Activated T-helper 1 cell treated with anti-CD3 and anti-CD28 coated beads, Interleukin-12 subunit alpha, Interleukin-12 subunit beta, Interleukin-2, Interleukin-4 antibody, amounts not matched to agents 30 ng/mL and 10 ng/mL and 1 ng/mL, durations not matched to agents 14 hours and 24 hours and 36 hours (primary cell): ENCODE measurements around the gene COL5A1. TPM values are rescaled to one million over a fixed set of nuclear protein-coding genes. Genes with fewer than 3 reads are reported as not detected.

Experiments used
- DNase-seq: peaks from one replicate; pipeline ENCODE4 v3.0.0; 2021; ENCODE audit warnings: low spot score
- H3K27ac Mint-ChIP-seq: one replicate; pipeline ENCODE4 v1.8.0; 2021; ENCODE audit warnings: mild to moderate bottlenecking, mixed read lengths
- H3K27me3 Mint-ChIP-seq: one replicate; pipeline ENCODE4 v1.8.0; 2022; ENCODE audit warnings: mild to moderate bottlenecking, moderate library complexity, mixed read lengths; ENCODE audit not compliant: insufficient read depth
- H3K36me3 Mint-ChIP-seq: one replicate; pipeline ENCODE4 v1.8.0; 2021; ENCODE audit warnings: low read depth, mixed read lengths
- H3K4me1 Mint-ChIP-seq: one replicate; pipeline ENCODE4 v1.8.0; 2021; ENCODE audit warnings: low read depth, mixed read lengths
- H3K4me3 Mint-ChIP-seq: one replicate; pipeline ENCODE4 v1.8.0; 2021; ENCODE audit warnings: mild to moderate bottlenecking, moderate library complexity, mixed read lengths
- H3K9me3 Mint-ChIP-seq: one replicate; pipeline ENCODE4 v1.8.0; 2021; ENCODE audit warnings: mixed read lengths
- intact Hi-C: fragments of 100-400 bp; cut with micrococcal nuclease; formaldehyde crosslinking; loops from one replicate; pipeline ENCODE4 v1.15.1; 2024
- total RNA-seq: library from RNA; stranded (reverse); gene quantifications from 2 replicates; pipeline ENCODE4 v1.2.3, GENCODE V29; 2022

The COL5A1 gene
- total RNA-seq, 1 donor from 2014 or later: not detected

GRCh38 chr9:134653259-134654009 lies 11.8 kb downstream of the COL5A1 start:
- intact Hi-C loops: no loop called here

GRCh38 chr9:134655101-134655500 lies 13.5 kb downstream of the COL5A1 start:
- H3K27me3 Mint-ChIP-seq: no peaks in the 10 kb centered on the region
- H3K4me1 Mint-ChIP-seq: no peaks in the 10 kb centered on the region
- no peak for DNase-seq
- peaks cover 3% of the 10 kb centered on the region for H3K9me3 Mint-ChIP-seq
- H3K27ac Mint-ChIP-seq: no peak overlapping the region
- H3K36me3 Mint-ChIP-seq: no peaks in the 10 kb centered on the region
- H3K4me3 Mint-ChIP-seq: no peak overlapping the region
- intact Hi-C loops: no loop called here

More at GRCh38 chr9:134653259-134654009, 11.8 kb downstream of the COL5A1 start:
- Mint-ChIP-seq H3K27ac (no peak overlapping the region), H3K4me3 (no peak overlapping the region), H3K27me3 (no peaks in the 10 kb centered on the region), H3K4me1 (no peaks in the 10 kb centered on the region), H3K9me3 (no peaks in the 10 kb centered on the region), H3K36me3 (no peaks in the 10 kb centered on the region)
- no peak for DNase-seq

- H3K27me3 Mint-ChIP-seq: no peaks in the 10 kb centered on the region
- no peak overlapping the region for H3K4me3 Mint-ChIP-seq
- DNase-seq: no peak
- no peaks in the 10 kb centered on the region for H3K36me3 Mint-ChIP-seq
- intact Hi-C loops: no loop called here
- peaks cover 10% of the 10 kb centered on the region for H3K9me3 Mint-ChIP-seq
- H3K4me1 Mint-ChIP-seq: no peaks in the 10 kb centered on the region
- H3K27ac Mint-ChIP-seq: no peak overlapping the region
These were observed 14.2 kb downstream of the COL5A1 start for GRCh38 chr9:134655586-134656333.

GRCh38 chr9:134656334-134657006 lies 14.9 kb downstream of the COL5A1 start:
- Mint-ChIP-seq H3K4me3 (no peak overlapping the region), H3K27me3 (no peaks in the 10 kb centered on the region), H3K9me3 (peaks cover 12% of the 10 kb centered on the region), H3K36me3 (no peaks in the 10 kb centered on the region), H3K27ac (no peak overlapping the region), H3K4me1 (no peaks in the 10 kb centered on the region)
- intact Hi-C loops: no loop called here
- DNase-seq: no peak

GRCh38 chr9:134657666-134658377 lies 16.2 kb downstream of the COL5A1 start:
- no peak overlapping the region for H3K27ac Mint-ChIP-seq
- intact Hi-C loops: no loop called here
- no peaks in the 10 kb centered on the region for H3K36me3 Mint-ChIP-seq
- H3K27me3 Mint-ChIP-seq: peaks cover 3% of the 10 kb centered on the region
- no peak for DNase-seq
- H3K4me1 Mint-ChIP-seq: no peaks in the 10 kb centered on the region
- H3K9me3 Mint-ChIP-seq: peaks cover 15% of the 10 kb centered on the region
- H3K4me3 Mint-ChIP-seq: no peak overlapping the region

GRCh38 chr9:134658378-134658955 lies 16.9 kb downstream of the COL5A1 start:
- peaks cover 4% of the 10 kb centered on the region for H3K27me3 Mint-ChIP-seq
- H3K27ac Mint-ChIP-seq: no peak overlapping the region
- DNase-seq: no peak
- intact Hi-C loops: no loop called here
- peaks cover 15% of the 10 kb centered on the region for H3K9me3 Mint-ChIP-seq
- no peaks in the 10 kb centered on the region for H3K36me3 Mint-ChIP-seq
- H3K4me1 Mint-ChIP-seq: no peaks in the 10 kb centered on the region
- H3K4me3 Mint-ChIP-seq: no peak overlapping the region

GRCh38 chr9:134659688-134660131 lies 18.1 kb downstream of the COL5A1 start:
- Mint-ChIP-seq H3K27ac (no peak overlapping the region), H3K36me3 (no peaks in the 10 kb centered on the region)

GRCh38 chr9:134660407-134660806 lies 18.8 kb downstream of the COL5A1 start:
- H3K27me3 Mint-ChIP-seq: peaks cover 4% of the 10 kb centered on the region
- intact Hi-C loops: no loop called here
- no peaks in the 10 kb centered on the region for H3K4me1 Mint-ChIP-seq
- peaks cover 15% of the 10 kb centered on the region for H3K9me3 Mint-ChIP-seq
- no peak overlapping the region for H3K4me3 Mint-ChIP-seq
- no peaks in the 10 kb centered on the region for H3K36me3 Mint-ChIP-seq
- no peak overlapping the region for H3K27ac Mint-ChIP-seq
- DNase-seq: no peak

More at GRCh38 chr9:134659688-134660131, 18.1 kb downstream of the COL5A1 start:
- intact Hi-C loops: no loop called here
- peaks cover 4% of the 10 kb centered on the region for H3K27me3 Mint-ChIP-seq
- H3K4me1 Mint-ChIP-seq: no peaks in the 10 kb centered on the region
- DNase-seq: no peak
- peaks cover 15% of the 10 kb centered on the region for H3K9me3 Mint-ChIP-seq
- H3K4me3 Mint-ChIP-seq: no peak overlapping the region

- no peak for DNase-seq
- Mint-ChIP-seq H3K4me1 (no peaks in the 10 kb centered on the region), H3K36me3 (no peaks in the 10 kb centered on the region), H3K27ac (no peak overlapping the region), H3K4me3 (no peak overlapping the region), H3K9me3 (peaks cover 15% of the 10 kb centered on the region), H3K27me3 (peaks cover 4% of the 10 kb centered on the region)
- intact Hi-C loops: no loop called here
These were observed 19.7 kb downstream of the COL5A1 start for GRCh38 chr9:134661299-134661698.

GRCh38 chr9:134661791-134662142 lies 20.2 kb downstream of the COL5A1 start:
- H3K27ac Mint-ChIP-seq: no peak overlapping the region
- H3K9me3 Mint-ChIP-seq: peaks cover 15% of the 10 kb centered on the region
- intact Hi-C loops: no loop called here
- peaks cover 4% of the 10 kb centered on the region for H3K27me3 Mint-ChIP-seq
- DNase-seq: no peak
- H3K36me3 Mint-ChIP-seq: no peaks in the 10 kb centered on the region
- no peaks in the 10 kb centered on the region for H3K4me1 Mint-ChIP-seq
- H3K4me3 Mint-ChIP-seq: no peak overlapping the region

- DNase-seq: no peak
- peaks cover 15% of the 10 kb centered on the region for H3K9me3 Mint-ChIP-seq
These were observed 20.7 kb downstream of the COL5A1 start for GRCh38 chr9:134662143-134662876.

GRCh38 chr9:134663084-134663483 lies 21.5 kb downstream of the COL5A1 start:
- Mint-ChIP-seq H3K4me1 (no peaks in the 10 kb centered on the region), H3K4me3 (no peak overlapping the region), H3K36me3 (no peaks in the 10 kb centered on the region), H3K27ac (no peak overlapping the region), H3K9me3 (peaks cover 15% of the 10 kb centered on the region), H3K27me3 (peaks cover 4% of the 10 kb centered on the region)
- intact Hi-C loops: no loop called here
- no peak for DNase-seq

More at GRCh38 chr9:134662143-134662876, 20.7 kb downstream of the COL5A1 start:
- Mint-ChIP-seq H3K27me3 (peaks cover 4% of the 10 kb centered on the region), H3K36me3 (no peaks in the 10 kb centered on the region), H3K27ac (no peak overlapping the region), H3K4me1 (no peaks in the 10 kb centered on the region), H3K4me3 (no peak overlapping the region)
- intact Hi-C loops: no loop called here
